GM12878 (cell line): ENCODE data around the gene WWTR1. TPM values are rescaled to one million over a fixed set of nuclear protein-coding genes. Genes with fewer than 3 reads are reported as not detected.

Experiments used
- ATAC-seq: fragments of 200-7000 bp; cut with Tn5 transposase; 3 replicates; pipeline ENCODE4 v1.9.1; 2020; ENCODE audit warnings: mild to moderate bottlenecking, moderate library complexity
- BruUV-seq: library from RNA; stranded (reverse); fragments of 400-500 nt; replicated peaks from 2 replicates; lab custom pipeline; 2021; lab: Mats Ljungman, UMichigan
- CTCF ChIA-PET: fragments of 300-600 bp; sonication (Branson Sonifier 250); formaldehyde crosslinking; extraction: SDS; loops from one replicate; lab custom pipeline; 2021; ENCODE audit warnings: inconsistent platforms; lab: Yijun Ruan, JAX
- POLR2A ChIA-PET: fragments of 350-600 bp; formaldehyde crosslinking; extraction: SDS; loops from one replicate; lab custom pipeline; 2021; ENCODE audit warnings: inconsistent platforms; lab: Charles Lee
- RAD21 ChIA-PET: fragments of 300-600 bp; sonication (Branson Sonifier 250); formaldehyde crosslinking; loops from one replicate; lab custom pipeline; 2023; ENCODE audit warnings: antibody characterized with exemption; ENCODE audit not compliant: unreplicated experiment; lab: Charles Lee
- SMC1A ChIA-PET: fragments of 300-600 bp; sonication (Branson Sonifier 250); formaldehyde crosslinking; loops from one replicate; lab custom pipeline; 2023; ENCODE audit not compliant: unreplicated experiment, uncharacterized antibody; lab: Charles Lee
- DNase-seq: peaks from one replicate; pipeline ENCODE4 v3.0.0-alpha.2; 2011; ENCODE audit warnings: low read depth, low spot score
- FAIRE-seq: peaks from 3 replicates; lab custom pipeline; 2011; peaks lifted over from hg19 to GRCh38; lab: Jason Lieb, UNC
- H2AFZ ChIP-seq: 2 replicates; pipeline ENCODE4 v1.6.0; 2011; ENCODE audit warnings: low read depth, low read length, control low read depth; ENCODE audit not compliant: control insufficient read depth
- H3K27ac ChIP-seq: 2 replicates; pipeline ENCODE4 v1.5.1; 2011; ENCODE audit warnings: control low read depth; ENCODE audit not compliant: control insufficient read depth, insufficient read depth
- H3K27me3 ChIP-seq, 2 experiments: replicated peaks in 1 of 2; 2 replicates each; pipeline versions ENCODE4 v1.6.0 to v1.6.1; 2011; ENCODE audit warnings: low read length in 1 of 2; ENCODE audit not compliant: control insufficient read depth in 2 of 2, insufficient read depth in 2 of 2
- H3K36me3 ChIP-seq, 2 experiments: 2 replicates each; pipeline ENCODE4 v1.5.1; 2011; ENCODE audit warnings: low read length in 1 of 2; ENCODE audit not compliant: control insufficient read depth in 2 of 2, insufficient read depth in 2 of 2
- H3K4me1 ChIP-seq: 2 replicates; pipeline ENCODE4 v1.6.1; 2011; ENCODE audit warnings: mild to moderate bottlenecking, low read length, moderate library complexity, mixed read lengths; ENCODE audit not compliant: control insufficient read depth, insufficient read depth
- H3K4me2 ChIP-seq: 2 replicates; pipeline ENCODE4 v1.6.0; 2011; ENCODE audit warnings: control low read depth; ENCODE audit not compliant: control insufficient read depth, insufficient read depth
- H3K4me3 ChIP-seq: fragments of 200-600 bp; sonication (generic); 2 replicates; pipeline ENCODE4 v1.5.1; 2016
- H3K79me2 ChIP-seq: 2 replicates; pipeline ENCODE4 v1.6.0; 2011; ENCODE audit warnings: low read length; ENCODE audit not compliant: control insufficient read depth, insufficient read depth
- H3K9ac ChIP-seq: 2 replicates; pipeline ENCODE4 v1.8.0; 2011; ENCODE audit warnings: low read length, control low read depth, mixed read lengths; ENCODE audit not compliant: control insufficient read depth, insufficient read depth
- H3K9me3 ChIP-seq: replicated peaks from 3 replicates; pipeline ENCODE4 v1.5.1; 2011; ENCODE audit warnings: mild to moderate bottlenecking, low read length; ENCODE audit not compliant: control insufficient read depth, insufficient read depth
- H4K20me1 ChIP-seq: 2 replicates; pipeline ENCODE4 v1.6.0; 2011; ENCODE audit not compliant: control insufficient read depth, insufficient read depth
- ATF7 ChIP-seq: fragments of 450-650 bp; IDR thresholded peaks from 2 replicates; pipeline ENCODE4 v1.6.1; 2016; ENCODE audit warnings: low read depth, mild to moderate bottlenecking
- EED ChIP-seq: sonication (generic); IDR thresholded peaks from 2 replicates; pipeline ENCODE4 v1.6.1; 2016; ENCODE audit warnings: antibody characterized with exemption, low read depth
- ESRRA ChIP-seq: IDR thresholded peaks from 2 replicates; pipeline ENCODE4 v1.6.1; 2012; ENCODE audit warnings: mild to moderate bottlenecking, low read length, improper control_type of control experiment
- HDAC2 ChIP-seq: fragments of 200-600 bp; sonication (generic); IDR thresholded peaks from 2 replicates; pipeline ENCODE4 v1.6.1; 2017
- IKZF2 ChIP-seq, 2 experiments: fragments of 450-650 bp; IDR thresholded peaks; 2 replicates each; pipeline ENCODE4 v1.6.1; 2017; ENCODE audit warnings: mild to moderate bottlenecking in 2 of 2, moderate library complexity in 2 of 2
- JUND ChIP-seq: IDR thresholded peaks from 2 replicates; pipeline ENCODE4 v1.6.1; 2012; ENCODE audit warnings: low read depth, mild to moderate bottlenecking, low read length, improper control_type of control experiment, moderate library complexity
- KDM1A ChIP-seq: fragments of 200-600 bp; sonication (generic); IDR thresholded peaks from 2 replicates; pipeline ENCODE4 v1.6.1; 2016; ENCODE audit warnings: borderline replicate concordance
- MXI1 ChIP-seq: fragments of 150-350 bp; IDR thresholded peaks from 2 replicates; pipeline ENCODE4 v1.6.1; 2011; ENCODE audit warnings: low read depth, mild to moderate bottlenecking, inconsistent platforms, low read length, improper control_type of control experiment
- MYC ChIP-seq: IDR thresholded peaks from 2 replicates; pipeline ENCODE4 v1.6.1; 2011; ENCODE audit warnings: mild to moderate bottlenecking, low read length, moderate library complexity, inconsistent platforms; ENCODE audit not compliant: insufficient read depth, insufficient replicate concordance, insufficient read length, severe bottlenecking
- NFXL1 ChIP-seq: fragments of 450-650 bp; IDR thresholded peaks from 2 replicates; pipeline ENCODE4 v1.6.1; 2017; ENCODE audit warnings: antibody characterized with exemption, mild to moderate bottlenecking, borderline replicate concordance
- SMARCA5 ChIP-seq: fragments of 450-650 bp; IDR thresholded peaks from 2 replicates; pipeline ENCODE4 v1.6.1; 2017; ENCODE audit warnings: mild to moderate bottlenecking
- SMC3 ChIP-seq: IDR thresholded peaks from 2 replicates; pipeline ENCODE4 v1.6.1; 2011; ENCODE audit warnings: low read length, improper control_type of control experiment, borderline replicate concordance
- TCF12 ChIP-seq: IDR thresholded peaks from 2 replicates; pipeline ENCODE4 v1.6.1; 2011; ENCODE audit warnings: low read depth, mild to moderate bottlenecking, low read length
- YBX1 ChIP-seq: fragments of 450-650 bp; IDR thresholded peaks from 2 replicates; pipeline ENCODE4 v1.6.1; 2016; ENCODE audit warnings: antibody characterized with exemption
- WGBS: methylation state at CpG from one replicate; pipeline ENCODE4 v1.1.6; 2016; ENCODE audit warnings: low lambda C conversion rate; ENCODE audit not compliant: insufficient replicate concordance, insufficient coverage; ENCODE audit errors: missing lambda C conversion rate; 5-methylcytosine and 5-hydroxymethylcytosine counted together
- in situ Hi-C: fragments of 300-500 bp; cut with MboI; formaldehyde crosslinking; loops from 9 replicates; pipeline ENCODE4 v1.14.3; 2018; ENCODE audit warnings: mixed read lengths
- intact Hi-C: fragments of 100-400 bp; cut with micrococcal nuclease; formaldehyde crosslinking; loops from one replicate; pipeline ENCODE4 v1.14.2; 2022; ENCODE audit not compliant: unreplicated experiment
- polyA plus RNA-seq, 11 experiments: library from polyadenylated mRNA; depleted of rRNA in 4 of 11; unstranded in 6 of 11; stranded (reverse) in 5 of 11; fragments of >200 nt; fragmentation: Nextera tagmentation in 4 of 11; fragmentation: Illumina TruSeq in 1 of 11; extraction: Ambion mirVana in 4 of 11; extraction: Trizol in 1 of 11; gene quantifications; 1 replicate in 1 of 11; 2 replicates in 10 of 11; pipeline versions ENCODE4 v1.2.1 to v1.2.3, GENCODE V29; 2011 to 2016; ENCODE audit warnings: inconsistent platforms in 2 of 11, missing spikeins in 2 of 11, low read depth in 1 of 11
- total RNA-seq, 4 experiments: library from RNA; depleted of rRNA in 3 of 4; stranded (reverse); fragments of >200 nt in 3 of 4; fragmentation: Illumina TruSeq in 1 of 4; extraction: Trizol in 1 of 4; gene quantifications; 2 replicates each; pipeline versions ENCODE4 v1.2.1 to v1.2.3, GENCODE V29; 2013 to 2021
- TF ChIP-seq, protein P1 (sequence below): fragments of 450-650 bp; IDR thresholded peaks from 2 replicates; pipeline ENCODE4 v1.6.1; 2017; ENCODE audit warnings: mild to moderate bottlenecking, moderate library complexity
- TF ChIP-seq, protein P2 (sequence below): IDR thresholded peaks from 2 replicates; pipeline ENCODE4 v1.6.1; 2012; ENCODE audit warnings: low read depth, low read length, improper control_type of control experiment

WWTR1 gene
- total and polyA plus RNA-seq, 10 of the 15 experiments (the other 5 are each of a cell fraction or from before 2014, with no cell fraction given), result 2.5 to 18.5 (median 5.8) TPM

DNA sequence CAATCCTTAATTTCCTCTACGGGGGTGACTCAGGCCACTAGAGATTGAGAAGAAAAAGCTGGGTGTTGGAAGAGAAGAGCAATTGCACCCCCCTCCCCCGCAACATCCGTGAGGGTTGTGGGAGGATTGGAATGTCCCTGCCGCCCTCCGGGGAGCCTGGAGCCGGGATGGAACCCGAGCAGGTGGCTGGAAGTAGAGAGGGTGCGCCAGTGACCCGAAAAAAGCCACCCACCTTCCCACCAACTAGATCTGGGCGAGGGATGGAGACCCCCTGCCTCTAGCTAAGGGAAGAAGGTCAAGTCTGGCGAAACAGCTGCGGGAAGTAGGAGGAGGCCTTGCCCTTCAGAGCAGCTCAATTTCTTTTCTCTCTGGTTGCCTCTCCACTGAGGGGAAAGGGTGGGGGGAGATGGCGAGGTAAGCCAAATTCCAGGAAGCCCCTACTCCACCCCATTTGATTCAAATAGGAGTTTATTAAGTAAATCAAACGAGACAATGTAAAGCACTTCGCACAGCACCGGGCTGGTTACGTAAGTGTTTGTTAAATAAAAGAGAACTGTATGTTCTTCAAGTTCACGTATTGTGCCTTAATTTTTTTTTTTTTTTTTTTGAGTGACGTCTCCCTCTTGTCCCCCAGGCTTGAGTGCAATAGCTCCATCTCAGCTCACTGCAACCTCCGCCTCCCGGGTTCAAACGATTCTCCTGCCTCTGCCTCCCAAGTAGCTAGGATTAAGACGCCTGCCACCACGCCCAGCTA lies 1.1 kb upstream of the WWTR1 start:
- Histone ChIP-seq H3K27ac (peak overlapping the region; percentile 97), H3K4me3 (peak overlapping the region; percentile 87), H3K27me3 (no peaks in the 10 kb centered on the region), H3K36me3 (no peaks in the 10 kb centered on the region), H3K4me2 (peak overlapping the region; percentile 98), H3K79me2 (peaks cover 38% of the 10 kb centered on the region), H3K4me1 (peaks cover 10% of the 10 kb centered on the region), H4K20me1 (no peaks in the 10 kb centered on the region), H3K9ac (peak overlapping the region; percentile 98), H2AFZ (peak overlapping the region; percentile 89), H3K9me3 (no peaks in the 10 kb centered on the region)
- DNase-seq (no peak), FAIRE-seq (no peak), ATAC-seq (peak; percentile 9)
- in situ Hi-C loops, result no loop called here
- intact Hi-C loops, result loop anchor here (1.0 to 5.0 kb wide), 6 partner anchors 43 to 153 kb away; partner anchors contain the start of gene RNF13
- POLR2A ChIA-PET, result interaction anchor here (0.6 to 4.5 kb wide), 17 partner anchors 10 to 128 kb away, joined by 3 to 42 read pairs (median 6); no protein-coding TSS in a partner anchor
- WGBS, result 38% methylated on average over 23 of the region's 24 CpGs
- CTCF ChIA-PET, result interaction anchor here (0.6 to 12.1 kb wide), 29 partner anchors 11 to 306 kb away, joined by 3 to 230 read pairs (median 6); partner anchors contain the start of gene COMMD2
- BruUV-seq, result no TSS peak
- SMC1A ChIA-PET, result interaction anchor here (0.6 to 12.2 kb wide), 29 partner anchors 9 to 216 kb away, joined by 3 to 205 read pairs (median 7); partner anchors contain the start of gene COMMD2
- RAD21 ChIA-PET, result interaction anchor here (0.6 to 11.1 kb wide), 34 partner anchors 11 to 726 kb away, joined by 3 to 272 read pairs (median 5); partner anchors contain the start of gene COMMD2
- TF ChIP-seq SMARCA5 (0 out of 2 replicates have a peak, but pooled peaks have one; percentile 11), NFXL1 (no peak), EED (peak; percentile 72), MXI1 (0 out of 2 replicates have a peak, but pooled peaks have one; percentile 8), MYC (no peak), ESRRA (no peak), ATF7 (no peak), JUND (no peak), IKZF2 (IDR thresholded peaks at IDR 0.05) (peak in 1 of 2 experiments; percentile 65; a peak in 3 of 4 replicates), HDAC2 (no peak), KDM1A (no peak), SMC3 (no peak), TCF12 (0 out of 2 replicates have a peak, but pooled peaks have one; percentile 35), YBX1 (no peak)
- TF ChIP-seq, protein P1, sequence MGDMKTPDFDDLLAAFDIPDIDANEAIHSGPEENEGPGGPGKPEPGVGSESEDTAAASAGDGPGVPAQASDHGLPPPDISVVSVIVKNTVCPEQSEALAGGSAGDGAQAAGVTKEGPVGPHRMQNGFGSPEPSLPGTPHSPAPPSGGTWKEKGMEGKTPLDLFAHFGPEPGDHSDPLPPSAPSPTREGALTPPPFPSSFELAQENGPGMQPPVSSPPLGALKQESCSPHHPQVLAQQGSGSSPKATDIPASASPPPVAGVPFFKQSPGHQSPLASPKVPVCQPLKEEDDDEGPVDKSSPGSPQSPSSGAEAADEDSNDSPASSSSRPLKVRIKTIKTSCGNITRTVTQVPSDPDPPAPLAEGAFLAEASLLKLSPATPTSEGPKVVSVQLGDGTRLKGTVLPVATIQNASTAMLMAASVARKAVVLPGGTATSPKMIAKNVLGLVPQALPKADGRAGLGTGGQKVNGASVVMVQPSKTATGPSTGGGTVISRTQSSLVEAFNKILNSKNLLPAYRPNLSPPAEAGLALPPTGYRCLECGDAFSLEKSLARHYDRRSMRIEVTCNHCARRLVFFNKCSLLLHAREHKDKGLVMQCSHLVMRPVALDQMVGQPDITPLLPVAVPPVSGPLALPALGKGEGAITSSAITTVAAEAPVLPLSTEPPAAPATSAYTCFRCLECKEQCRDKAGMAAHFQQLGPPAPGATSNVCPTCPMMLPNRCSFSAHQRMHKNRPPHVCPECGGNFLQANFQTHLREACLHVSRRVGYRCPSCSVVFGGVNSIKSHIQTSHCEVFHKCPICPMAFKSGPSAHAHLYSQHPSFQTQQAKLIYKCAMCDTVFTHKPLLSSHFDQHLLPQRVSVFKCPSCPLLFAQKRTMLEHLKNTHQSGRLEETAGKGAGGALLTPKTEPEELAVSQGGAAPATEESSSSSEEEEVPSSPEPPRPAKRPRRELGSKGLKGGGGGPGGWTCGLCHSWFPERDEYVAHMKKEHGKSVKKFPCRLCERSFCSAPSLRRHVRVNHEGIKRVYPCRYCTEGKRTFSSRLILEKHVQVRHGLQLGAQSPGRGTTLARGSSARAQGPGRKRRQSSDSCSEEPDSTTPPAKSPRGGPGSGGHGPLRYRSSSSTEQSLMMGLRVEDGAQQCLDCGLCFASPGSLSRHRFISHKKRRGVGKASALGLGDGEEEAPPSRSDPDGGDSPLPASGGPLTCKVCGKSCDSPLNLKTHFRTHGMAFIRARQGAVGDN, result no peak
- TF ChIP-seq, protein P2, sequence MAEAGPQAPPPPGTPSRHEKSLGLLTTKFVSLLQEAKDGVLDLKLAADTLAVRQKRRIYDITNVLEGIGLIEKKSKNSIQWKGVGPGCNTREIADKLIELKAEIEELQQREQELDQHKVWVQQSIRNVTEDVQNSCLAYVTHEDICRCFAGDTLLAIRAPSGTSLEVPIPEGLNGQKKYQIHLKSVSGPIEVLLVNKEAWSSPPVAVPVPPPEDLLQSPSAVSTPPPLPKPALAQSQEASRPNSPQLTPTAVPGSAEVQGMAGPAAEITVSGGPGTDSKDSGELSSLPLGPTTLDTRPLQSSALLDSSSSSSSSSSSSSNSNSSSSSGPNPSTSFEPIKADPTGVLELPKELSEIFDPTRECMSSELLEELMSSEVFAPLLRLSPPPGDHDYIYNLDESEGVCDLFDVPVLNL, result no peak
